Measurements from ENCODE around the gene SPARC.
"Not testable (repeated sequence)": the region's sequence is repeated elsewhere in the genome, so short reads cannot be mapped to it uniquely, and the experiment has no call there.

The SPARC gene

GRCh38 chr5:151700820-151701219 lies 14.1 kb upstream of the SPARC start:
- no peak for DNase-seq (ENCODE audit: low read depth in 2 of 2)

GRCh38 chr5:151700296-151700695 lies 13.6 kb upstream of the SPARC start:
- DNase-seq (ENCODE audit: low read depth in 2 of 2) = no peak

- DNase-seq (ENCODE audit: low read depth in 2 of 2) = no peak
Observed at GRCh38 chr5:151699071-151699901, 12.6 kb upstream of the SPARC start.

GRCh38 chr5:151698081-151698480 lies 11.4 kb upstream of the SPARC start:
- DNase-seq (ENCODE audit: low read depth in 2 of 2) = not testable (repeated sequence)

GRCh38 chr5:151697452-151697851 lies 10.7 kb upstream of the SPARC start:
- no peak for DNase-seq (ENCODE audit: low read depth in 2 of 2)

- DNase-seq (ENCODE audit: low read depth in 2 of 2) = no peak
Observed at GRCh38 chr5:151696470-151697061, 9.9 kb upstream of the SPARC start.

- no peak for DNase-seq (ENCODE audit: low read depth in 2 of 2)
Observed at GRCh38 chr5:151695464-151695863, 8.7 kb upstream of the SPARC start.

GRCh38 chr5:151694035-151694485 lies 7.3 kb upstream of the SPARC start:
- no peak for DNase-seq (ENCODE audit: low read depth in 2 of 2)

GRCh38 chr5:151692312-151692711 lies 5.6 kb upstream of the SPARC start:
- no peak for DNase-seq (ENCODE audit: low read depth in 2 of 2)

GRCh38 chr5:151691706-151692105 lies 5.0 kb upstream of the SPARC start:
- no peak for DNase-seq (ENCODE audit: low read depth in 2 of 2)

- DNase-seq (ENCODE audit: low read depth in 2 of 2) = not testable (repeated sequence)
Observed at GRCh38 chr5:151689591-151689990, 2.9 kb upstream of the SPARC start.

- DNase-seq (ENCODE audit: low read depth in 2 of 2) = no peak
Observed at GRCh38 chr5:151688436-151688835, 1.7 kb upstream of the SPARC start.

- DNase-seq (ENCODE audit: low read depth in 2 of 2) = no peak
Observed at GRCh38 chr5:151685749-151686673, 704 bp downstream of the SPARC start.

GRCh38 chr5:151684690-151685361 lies 1.9 kb downstream of the SPARC start:
- DNase-seq (ENCODE audit: low read depth in 2 of 2) = no peak

GRCh38 chr5:151683986-151684588 lies 2.6 kb downstream of the SPARC start:
- DNase-seq (ENCODE audit: low read depth in 2 of 2) = no peak

GRCh38 chr5:151683444-151683843 lies 3.3 kb downstream of the SPARC start:
- DNase-seq (ENCODE audit: low read depth in 2 of 2) = no peak

GRCh38 chr5:151682751-151683331 lies 3.9 kb downstream of the SPARC start:
- DNase-seq (ENCODE audit: low read depth in 2 of 2) = no peak

- DNase-seq (ENCODE audit: low read depth in 2 of 2) = no peak
Observed at GRCh38 chr5:151682240-151682639, 4.5 kb downstream of the SPARC start.

GRCh38 chr5:151680944-151681427 lies 5.7 kb downstream of the SPARC start:
- no peak for DNase-seq (ENCODE audit: low read depth in 2 of 2)

GRCh38 chr5:151680156-151680505 lies 6.6 kb downstream of the SPARC start:
- not testable (repeated sequence) for DNase-seq (ENCODE audit: low read depth in 2 of 2)

All from stimulated activated CD4-positive, alpha-beta T cell treated with anti-CD3 and anti-CD28 coated beads, Interleukin-1b, Interleukin-23, amount 100 ng/mL, for 1 hour (primary cell).